ENCODE results near the gene FBLIM1.

Gene FBLIM1

GRCh38 chr1:15722411-15722810 is 36.2 kb upstream of the FBLIM1 start:
- Histone ChIP-seq H2AFZ (ENCODE audit: low read depth, low read length) (no peak overlapping the region), H2BK120ac (ENCODE audit: low read depth, low read length) (no peak overlapping the region), H3K27me3 (ENCODE audit: control insufficient read depth in 1 of 2, insufficient read depth in 1 of 2, low read length in 2 of 2) (no peaks in the 10 kb centered on the region), H3K27ac (ENCODE audit: low read length, poor library complexity, severe bottlenecking) (no peak overlapping the region), H3K79me1 (replicated peaks; ENCODE audit: low read length, poor library complexity, severe bottlenecking) (peaks cover 12% of the 10 kb centered on the region), H2AK5ac (ENCODE audit: low read length, severe bottlenecking) (no peak overlapping the region), H4K91ac (ENCODE audit: low read length) (no peak overlapping the region), H3K9me3 (ENCODE audit: control insufficient read depth, low read length) (no peaks in the 10 kb centered on the region), H3K4me2 (ENCODE audit: low read length, poor library complexity, severe bottlenecking) (no peak overlapping the region), H3K4ac (ENCODE audit: low read depth in 1 of 2, low read length in 2 of 2) (no peak overlapping the region), H2BK15ac (ENCODE audit: low read depth, poor library complexity, severe bottlenecking) (no peak overlapping the region), H3K23ac (ENCODE audit: low read length in 2 of 2) (no peak overlapping the region), H3K4me3 (ENCODE audit: insufficient read depth in 1 of 2, low read depth in 1 of 2, low read length in 2 of 2) (no peak overlapping the region), H3K9ac (ENCODE audit: low read length) (no peak overlapping the region), H3K18ac (ENCODE audit: low read depth in 1 of 2, low read length in 2 of 2) (no peak overlapping the region), H4K8ac (ENCODE audit: low read length) (no peak overlapping the region), H3K4me1 (ENCODE audit: control insufficient read depth, insufficient read depth, low read depth, low read length) (peaks cover 3% of the 10 kb centered on the region), H3K14ac (ENCODE audit: low read length in 2 of 2) (no peak overlapping the region), H3K36me3 (ENCODE audit: control insufficient read depth in 1 of 2, insufficient read depth in 2 of 2, low read depth in 1 of 2, low read length in 2 of 2) (peaks cover 81 to 90% of the 10 kb centered on the region in 2 experiments), H2BK5ac (ENCODE audit: low read depth, low read length, poor library complexity, severe bottlenecking) (no peak overlapping the region), H2BK12ac (ENCODE audit: low read length in 2 of 2) (no peak overlapping the region)
- DNase-seq, result no peak
- WGBS, result 97% methylated on average over 4 of the region's 4 CpGs

- H2BK5ac ChIP-seq (ENCODE audit: low read depth, low read length, poor library complexity, severe bottlenecking), result no peak overlapping the region
- no peak overlapping the region for H2BK15ac ChIP-seq (ENCODE audit: low read depth, poor library complexity, severe bottlenecking)
- no peak overlapping the region for H4K8ac ChIP-seq (ENCODE audit: low read length)
- no peak overlapping the region for H2AFZ ChIP-seq (ENCODE audit: low read depth, low read length)
- H3K4ac ChIP-seq (ENCODE audit: low read depth in 1 of 2, low read length in 2 of 2), result no peak overlapping the region
- H3K27me3 ChIP-seq (ENCODE audit: control insufficient read depth in 1 of 2, insufficient read depth in 1 of 2, low read length in 2 of 2), result no peaks in the 10 kb centered on the region
- H2BK12ac ChIP-seq (ENCODE audit: low read length in 2 of 2), result no peak overlapping the region
- no peak overlapping the region for H3K9ac ChIP-seq (ENCODE audit: low read length)
- H4K91ac ChIP-seq (ENCODE audit: low read length), result no peak overlapping the region
- no peaks in the 10 kb centered on the region for H3K9me3 ChIP-seq (ENCODE audit: control insufficient read depth, low read length)
- no peak overlapping the region for H2BK120ac ChIP-seq (ENCODE audit: low read depth, low read length)
- H3K18ac ChIP-seq (ENCODE audit: low read depth in 1 of 2, low read length in 2 of 2), result no peak overlapping the region
- no peak overlapping the region for H3K4me2 ChIP-seq (ENCODE audit: low read length, poor library complexity, severe bottlenecking)
- peaks cover 81 to 90% of the 10 kb centered on the region in 2 experiments for H3K36me3 ChIP-seq (ENCODE audit: control insufficient read depth in 1 of 2, insufficient read depth in 2 of 2, low read depth in 1 of 2, low read length in 2 of 2)
- H3K4me1 ChIP-seq (ENCODE audit: control insufficient read depth, insufficient read depth, low read depth, low read length), result peaks cover 3% of the 10 kb centered on the region
- H3K14ac ChIP-seq (ENCODE audit: low read length in 2 of 2), result no peak overlapping the region
- DNase-seq, result no peak
- no peak overlapping the region for H3K4me3 ChIP-seq (ENCODE audit: insufficient read depth in 1 of 2, low read depth in 1 of 2, low read length in 2 of 2)
- no peak overlapping the region for H3K27ac ChIP-seq (ENCODE audit: low read length, poor library complexity, severe bottlenecking)
- no peak overlapping the region for H2AK5ac ChIP-seq (ENCODE audit: low read length, severe bottlenecking)
- 98% methylated on average over 13 of the region's 13 CpGs for WGBS
- H3K23ac ChIP-seq (ENCODE audit: low read length in 2 of 2), result no peak overlapping the region
- H3K79me1 ChIP-seq (replicated peaks; ENCODE audit: low read length, poor library complexity, severe bottlenecking), result peaks cover 10% of the 10 kb centered on the region
Observed at GRCh38 chr1:15722836-15723532, 35.6 kb upstream of the FBLIM1 start.

- Histone ChIP-seq H3K4me2 (ENCODE audit: low read length, poor library complexity, severe bottlenecking) (no peak overlapping the region), H3K18ac (ENCODE audit: low read depth in 1 of 2, low read length in 2 of 2) (no peak overlapping the region), H2AFZ (ENCODE audit: low read depth, low read length) (no peak overlapping the region), H3K14ac (ENCODE audit: low read length in 2 of 2) (no peak overlapping the region), H2BK15ac (ENCODE audit: low read depth, poor library complexity, severe bottlenecking) (no peak overlapping the region), H3K36me3 (ENCODE audit: control insufficient read depth in 1 of 2, insufficient read depth in 2 of 2, low read depth in 1 of 2, low read length in 2 of 2) (peaks cover 82 to 90% of the 10 kb centered on the region in 2 experiments), H3K27me3 (ENCODE audit: control insufficient read depth in 1 of 2, insufficient read depth in 1 of 2, low read length in 2 of 2) (no peaks in the 10 kb centered on the region), H2BK120ac (ENCODE audit: low read depth, low read length) (no peak overlapping the region), H3K4me3 (ENCODE audit: insufficient read depth in 1 of 2, low read depth in 1 of 2, low read length in 2 of 2) (no peak overlapping the region), H3K23ac (ENCODE audit: low read length in 2 of 2) (no peak overlapping the region), H3K4ac (ENCODE audit: low read depth in 1 of 2, low read length in 2 of 2) (no peak overlapping the region), H4K91ac (ENCODE audit: low read length) (no peak overlapping the region), H3K27ac (ENCODE audit: low read length, poor library complexity, severe bottlenecking) (no peak overlapping the region), H3K9me3 (ENCODE audit: control insufficient read depth, low read length) (no peaks in the 10 kb centered on the region), H4K8ac (ENCODE audit: low read length) (no peak overlapping the region), H2AK5ac (ENCODE audit: low read length, severe bottlenecking) (no peak overlapping the region), H2BK12ac (ENCODE audit: low read length in 2 of 2) (no peak overlapping the region), H2BK5ac (ENCODE audit: low read depth, low read length, poor library complexity, severe bottlenecking) (no peak overlapping the region), H3K79me1 (replicated peaks; ENCODE audit: low read length, poor library complexity, severe bottlenecking) (peaks cover 10% of the 10 kb centered on the region), H3K9ac (ENCODE audit: low read length) (no peak overlapping the region), H3K4me1 (ENCODE audit: control insufficient read depth, insufficient read depth, low read depth, low read length) (peaks cover 3% of the 10 kb centered on the region)
- WGBS, result 89% methylated on average over 20 of the region's 20 CpGs
- no peak for DNase-seq
Observed at GRCh38 chr1:15723631-15724246, 34.9 kb upstream of the FBLIM1 start.

GRCh38 chr1:15724949-15725880 is 33.4 kb upstream of the FBLIM1 start:
- no peak overlapping the region for H3K18ac ChIP-seq (ENCODE audit: low read depth in 1 of 2, low read length in 2 of 2)
- no peak overlapping the region for H3K14ac ChIP-seq (ENCODE audit: low read length in 2 of 2)
- no peak overlapping the region for H2BK12ac ChIP-seq (ENCODE audit: low read length in 2 of 2)
- no peak overlapping the region for H3K23ac ChIP-seq (ENCODE audit: low read length in 2 of 2)
- H2BK120ac ChIP-seq (ENCODE audit: low read depth, low read length), result no peak overlapping the region
- H4K8ac ChIP-seq (ENCODE audit: low read length), result no peak overlapping the region
- no peak overlapping the region for H2BK15ac ChIP-seq (ENCODE audit: low read depth, poor library complexity, severe bottlenecking)
- H2BK5ac ChIP-seq (ENCODE audit: low read depth, low read length, poor library complexity, severe bottlenecking), result no peak overlapping the region
- H4K91ac ChIP-seq (ENCODE audit: low read length), result no peak overlapping the region
- no peak overlapping the region for H3K9ac ChIP-seq (ENCODE audit: low read length)
- no peak overlapping the region for H3K4me3 ChIP-seq (ENCODE audit: insufficient read depth in 1 of 2, low read depth in 1 of 2, low read length in 2 of 2)
- WGBS, result 86% methylated on average over 22 of the region's 26 CpGs
- peaks cover 3% of the 10 kb centered on the region for H3K4me1 ChIP-seq (ENCODE audit: control insufficient read depth, insufficient read depth, low read depth, low read length)
- H3K9me3 ChIP-seq (ENCODE audit: control insufficient read depth, low read length), result no peaks in the 10 kb centered on the region
- no peak for DNase-seq
- no peak overlapping the region for H3K4me2 ChIP-seq (ENCODE audit: low read length, poor library complexity, severe bottlenecking)
- no peak overlapping the region for H2AFZ ChIP-seq (ENCODE audit: low read depth, low read length)
- no peak overlapping the region for H2AK5ac ChIP-seq (ENCODE audit: low read length, severe bottlenecking)
- peaks cover 84 to 88% of the 10 kb centered on the region in 2 experiments for H3K36me3 ChIP-seq (ENCODE audit: control insufficient read depth in 1 of 2, insufficient read depth in 2 of 2, low read depth in 1 of 2, low read length in 2 of 2)
- no peak overlapping the region for H3K27ac ChIP-seq (ENCODE audit: low read length, poor library complexity, severe bottlenecking)
- H3K79me1 ChIP-seq (replicated peaks; ENCODE audit: low read length, poor library complexity, severe bottlenecking), result peaks cover 10% of the 10 kb centered on the region
- H3K4ac ChIP-seq (ENCODE audit: low read depth in 1 of 2, low read length in 2 of 2), result no peak overlapping the region
- no peaks in the 10 kb centered on the region for H3K27me3 ChIP-seq (ENCODE audit: control insufficient read depth in 1 of 2, insufficient read depth in 1 of 2, low read length in 2 of 2)
